Stimulated activated CD4-positive, alpha-beta T cell treated with anti-CD3 and anti-CD28 coated beads, Interleukin-4, amount 100 ng/mL, for 1 hour (primary cell): ENCODE measurements around the gene CMSS1.

Experiments
- DNase-seq: peaks from one replicate; pipeline ENCODE4 v3.0.0-alpha.2; 2020

CMSS1 gene

DNA sequence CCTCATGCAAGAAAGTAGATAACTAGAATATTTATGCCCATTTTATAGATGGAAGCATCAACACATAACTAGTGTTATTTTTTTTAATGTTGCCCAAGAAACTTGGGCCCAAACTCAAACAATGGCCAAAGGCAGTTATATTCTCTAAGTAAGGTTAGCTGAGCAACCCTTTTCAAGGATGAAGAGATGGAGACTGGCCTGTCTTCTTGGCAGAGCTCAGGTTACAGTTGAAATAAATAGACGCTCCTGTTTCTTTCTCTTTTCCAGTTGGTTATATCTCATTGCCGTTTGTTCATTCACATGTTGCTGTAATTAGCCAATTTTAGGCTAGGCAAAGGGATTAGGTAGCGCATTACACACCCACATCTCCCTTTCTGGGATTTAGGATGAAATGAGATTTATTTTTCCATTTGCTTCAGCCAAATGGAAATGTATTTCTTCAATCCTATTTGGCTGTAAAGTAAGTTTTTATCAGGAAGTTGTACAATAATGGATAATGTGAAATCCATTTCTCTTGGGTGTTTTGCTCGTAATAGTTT lies 93.2 kb downstream of the CMSS1 start:
- DNase-seq: no peak

DNA sequence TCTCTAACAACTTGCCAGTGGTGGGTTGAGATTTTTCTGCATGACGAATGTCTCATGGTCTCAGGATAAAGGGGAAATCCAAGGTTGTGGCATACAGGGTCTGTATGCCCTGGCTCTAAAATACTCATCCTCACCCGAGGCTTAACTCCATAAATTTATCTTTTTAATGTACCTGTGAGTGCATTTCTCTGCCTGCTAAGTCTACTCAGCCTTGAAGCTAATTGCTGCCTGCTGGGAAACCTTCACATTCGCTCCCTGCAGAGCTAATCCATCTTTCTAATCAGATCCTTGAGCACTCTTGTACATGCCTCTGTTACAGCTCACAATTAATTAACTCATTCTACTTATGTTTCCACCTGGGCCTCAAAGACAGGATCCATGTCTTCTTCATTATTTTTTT lies 93.8 kb downstream of the CMSS1 start:
- DNase-seq: no peak

DNA sequence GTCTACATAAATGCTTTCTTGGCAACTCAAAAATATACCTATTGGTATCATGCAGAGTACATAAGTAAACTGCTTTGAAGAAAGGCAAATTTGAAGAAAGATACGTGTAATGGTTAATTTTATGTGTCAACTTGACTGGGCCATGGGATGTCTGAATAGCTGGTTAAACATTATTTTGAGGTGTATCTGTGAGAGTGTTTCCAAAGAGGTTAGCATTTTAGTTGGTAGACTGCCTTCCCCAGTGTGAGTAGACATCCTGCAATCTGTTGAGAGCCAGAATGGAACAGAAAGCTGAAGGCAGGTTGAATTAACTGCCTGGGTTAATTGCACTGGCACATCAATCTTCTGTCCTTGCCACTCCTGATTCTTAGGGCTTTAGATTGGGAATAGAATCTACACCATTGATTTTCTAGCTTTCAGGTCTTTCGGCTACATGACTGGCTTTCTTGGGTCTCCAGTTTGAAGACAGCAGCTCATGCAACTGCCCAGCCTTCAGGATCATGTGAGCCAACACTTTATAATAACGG lies 98.3 kb downstream of the CMSS1 start:
- DNase-seq: no peak

DNA sequence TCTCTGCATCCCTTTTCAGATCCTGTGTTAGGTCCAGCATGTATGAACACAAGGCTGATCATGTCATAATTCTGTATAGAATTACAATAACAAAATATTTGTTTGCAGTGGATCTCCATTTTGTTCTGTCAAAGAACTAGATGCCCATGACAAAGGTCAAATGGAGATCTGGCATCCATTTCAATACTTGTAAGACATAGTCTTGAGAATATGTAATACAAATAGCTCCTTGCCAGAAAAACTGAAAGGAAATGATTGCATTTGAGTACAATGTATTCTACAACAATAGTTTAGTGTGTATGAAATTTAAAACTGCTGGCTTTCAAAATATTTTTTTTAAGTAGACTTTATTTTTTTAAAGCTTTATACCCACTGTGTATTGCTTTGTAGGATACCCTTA lies 101.1 kb downstream of the CMSS1 start:
- DNase-seq: no peak

DNA sequence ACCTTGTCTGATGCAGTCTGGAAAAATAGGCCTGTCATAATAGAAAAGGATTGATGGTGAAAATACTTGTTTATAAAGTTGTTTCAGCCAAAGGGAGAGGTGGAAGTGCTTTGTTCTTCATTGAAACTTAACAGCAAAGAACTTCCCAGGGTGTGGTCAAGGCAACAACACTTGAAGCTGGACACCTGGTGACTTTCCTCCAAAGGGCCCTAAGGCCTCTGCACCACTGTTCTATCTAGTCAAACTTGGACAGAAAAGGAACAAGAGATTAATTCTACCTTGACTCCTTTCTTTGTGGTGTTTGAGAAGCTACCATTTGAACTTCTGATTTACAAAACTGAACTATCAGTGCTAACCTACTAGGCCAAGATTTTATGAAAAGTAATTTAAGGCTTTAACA lies 102.0 kb downstream of the CMSS1 start:
- no peak for DNase-seq

DNA sequence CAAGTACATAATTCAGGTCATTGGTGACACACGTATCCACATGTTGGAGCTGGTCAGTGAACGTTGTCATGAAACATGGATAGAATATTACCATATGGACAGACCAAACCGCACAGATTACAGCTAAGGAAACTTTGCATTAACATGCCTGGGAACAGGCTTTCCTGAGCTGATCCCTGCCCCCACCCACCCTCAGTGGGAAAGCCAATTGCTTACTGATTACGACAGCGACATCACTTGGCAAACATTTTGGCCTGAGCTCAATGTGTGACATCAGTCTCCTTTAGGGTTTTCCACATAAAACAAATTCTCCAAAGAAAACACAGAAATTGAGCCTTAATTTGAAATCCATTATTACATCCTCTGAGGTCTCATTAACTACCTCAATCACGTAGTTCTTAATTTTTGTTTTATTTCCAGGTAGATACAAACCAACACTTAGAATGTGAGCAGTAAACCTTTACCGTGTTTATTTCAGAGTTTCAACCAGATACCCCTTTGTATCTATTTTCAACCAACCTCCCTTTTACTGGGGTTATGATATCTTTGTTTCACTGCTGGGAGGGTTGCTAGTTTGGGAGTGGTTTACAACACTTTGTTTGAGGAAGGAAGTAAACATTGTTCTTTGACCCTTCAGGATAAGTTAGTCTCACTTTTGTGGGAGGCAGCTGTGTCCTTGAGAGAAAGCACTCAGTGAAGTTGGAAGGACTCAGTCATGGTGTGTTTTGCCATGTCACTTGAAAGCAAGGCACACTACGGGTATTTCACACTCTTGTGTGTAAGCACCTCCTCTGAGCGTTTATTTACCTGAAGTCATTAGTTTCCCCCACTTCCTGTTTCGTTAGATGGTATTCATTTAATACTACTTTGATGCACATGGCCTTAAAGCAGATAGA lies 103.1 kb downstream of the CMSS1 start:
- no peak for DNase-seq

DNA sequence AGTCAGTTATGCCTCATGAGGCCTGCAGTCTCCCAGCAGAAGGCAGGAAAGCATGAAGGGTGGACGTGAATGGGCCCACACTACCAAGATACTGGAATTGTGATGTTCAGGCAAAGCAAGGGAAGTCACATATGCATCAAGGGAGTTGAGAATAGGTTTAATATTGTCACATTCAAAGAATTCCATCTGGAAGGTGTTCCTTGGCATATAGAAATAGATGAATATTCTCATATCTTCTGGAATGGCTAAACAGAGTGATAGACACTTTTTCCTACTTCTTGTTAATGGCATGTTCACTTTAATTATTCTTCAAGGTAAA lies 103.7 kb downstream of the CMSS1 start:
- DNase-seq: no peak

DNA sequence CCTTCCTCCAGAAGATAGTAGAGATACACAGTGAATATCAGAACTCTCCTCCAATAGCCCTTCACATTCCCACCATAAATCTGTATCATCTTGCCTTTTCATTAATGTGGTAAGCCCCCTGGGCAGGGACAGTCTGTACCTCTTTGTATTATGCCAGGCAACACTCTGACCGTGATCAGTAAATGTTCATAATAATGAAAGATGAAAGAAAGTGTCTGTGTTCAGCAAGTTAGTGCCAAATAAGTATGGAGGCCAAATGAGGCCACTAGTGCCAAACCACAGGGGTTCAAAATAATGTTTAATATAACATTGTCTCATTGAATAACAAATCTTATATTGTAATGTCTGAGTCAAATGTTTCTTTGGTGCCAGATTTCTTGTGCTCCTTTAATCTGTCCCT lies 104.3 kb downstream of the CMSS1 start:
- DNase-seq: no peak

DNA sequence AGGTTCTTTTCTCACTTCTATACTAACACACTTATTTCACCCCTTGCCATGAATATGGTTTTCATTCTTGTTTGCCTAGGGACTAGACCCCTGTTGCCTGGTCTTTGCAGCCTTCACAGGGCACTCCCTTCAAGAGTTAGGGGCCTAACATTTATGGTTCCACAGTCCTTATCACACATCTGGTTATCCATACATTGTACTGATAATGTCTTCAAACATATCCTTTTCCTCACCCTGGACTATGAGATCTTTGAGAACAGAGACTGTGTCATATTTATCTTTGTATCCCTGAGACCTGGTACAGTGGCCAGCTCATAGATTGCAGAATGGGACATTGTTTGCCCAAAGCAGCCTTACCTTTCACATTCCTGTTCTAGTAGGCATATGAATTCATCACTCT lies 106.2 kb downstream of the CMSS1 start:
- DNase-seq: no peak

DNA sequence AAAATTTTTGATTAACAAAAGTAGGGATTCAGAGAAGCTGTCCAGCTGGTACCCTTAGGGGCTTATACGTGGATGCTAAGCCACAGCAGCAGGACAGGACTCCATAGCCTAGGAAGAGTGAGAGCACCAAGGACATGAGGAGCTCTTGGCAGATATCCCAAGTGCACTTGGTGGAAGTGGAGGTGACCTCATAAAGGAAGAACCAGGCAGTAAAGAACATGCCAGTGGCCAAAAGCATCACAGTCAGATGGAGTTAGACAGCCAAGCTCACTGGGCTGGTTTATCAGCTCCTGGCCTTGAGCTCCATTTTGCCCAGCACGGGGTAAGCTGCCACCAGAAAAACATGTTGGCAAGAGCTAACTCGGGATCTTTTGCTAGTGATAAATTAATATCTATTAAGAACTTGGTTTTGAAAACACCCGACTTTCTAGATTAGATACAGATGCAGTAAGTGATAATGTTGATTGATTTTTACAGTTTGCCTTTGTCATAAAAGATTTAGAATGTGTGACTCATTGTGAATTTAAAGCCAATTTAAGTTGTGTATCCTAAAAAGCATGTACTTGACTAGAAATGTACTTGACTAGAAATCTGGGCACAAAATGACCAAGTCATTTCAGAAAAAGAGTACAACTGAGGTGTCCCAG lies 108.0 kb downstream of the CMSS1 start:
- no peak for DNase-seq

DNA sequence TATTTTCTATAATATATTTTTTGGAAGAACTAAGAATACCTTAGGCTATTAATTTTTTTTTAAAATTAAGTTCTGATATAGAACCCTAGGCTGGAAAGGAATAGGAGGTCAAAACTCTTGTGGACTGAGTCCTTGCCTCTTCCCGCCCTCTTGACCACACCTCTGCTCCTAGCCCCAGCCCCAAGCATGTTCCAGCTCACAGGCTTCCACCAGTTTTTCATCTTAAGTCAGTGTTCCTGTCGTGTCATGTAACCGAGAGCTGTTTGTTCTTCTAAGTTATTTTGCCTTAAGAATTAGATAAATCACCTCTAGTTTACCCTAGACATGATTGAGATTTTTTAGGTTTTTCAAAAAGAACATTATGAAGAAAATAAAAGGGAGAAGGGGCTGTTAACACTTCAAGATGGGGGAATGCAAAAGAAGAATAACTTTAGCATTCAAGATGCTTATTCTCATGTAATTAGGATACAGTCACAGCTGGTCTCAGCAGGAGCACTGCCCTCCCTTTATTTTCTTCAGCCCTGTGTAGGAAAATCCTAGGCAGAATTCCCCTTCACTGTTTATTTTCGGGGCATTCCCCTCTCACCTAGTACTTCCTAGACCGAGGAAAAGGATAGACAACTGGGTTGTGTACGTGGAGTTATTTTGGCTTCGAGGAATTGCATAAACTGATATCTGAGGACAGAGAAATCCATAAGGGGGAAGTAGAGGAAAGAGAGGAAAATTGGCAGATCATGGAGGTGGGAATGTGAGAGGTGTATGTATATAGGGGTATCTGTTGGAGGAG lies 110.2 kb downstream of the CMSS1 start:
- no peak for DNase-seq

DNA sequence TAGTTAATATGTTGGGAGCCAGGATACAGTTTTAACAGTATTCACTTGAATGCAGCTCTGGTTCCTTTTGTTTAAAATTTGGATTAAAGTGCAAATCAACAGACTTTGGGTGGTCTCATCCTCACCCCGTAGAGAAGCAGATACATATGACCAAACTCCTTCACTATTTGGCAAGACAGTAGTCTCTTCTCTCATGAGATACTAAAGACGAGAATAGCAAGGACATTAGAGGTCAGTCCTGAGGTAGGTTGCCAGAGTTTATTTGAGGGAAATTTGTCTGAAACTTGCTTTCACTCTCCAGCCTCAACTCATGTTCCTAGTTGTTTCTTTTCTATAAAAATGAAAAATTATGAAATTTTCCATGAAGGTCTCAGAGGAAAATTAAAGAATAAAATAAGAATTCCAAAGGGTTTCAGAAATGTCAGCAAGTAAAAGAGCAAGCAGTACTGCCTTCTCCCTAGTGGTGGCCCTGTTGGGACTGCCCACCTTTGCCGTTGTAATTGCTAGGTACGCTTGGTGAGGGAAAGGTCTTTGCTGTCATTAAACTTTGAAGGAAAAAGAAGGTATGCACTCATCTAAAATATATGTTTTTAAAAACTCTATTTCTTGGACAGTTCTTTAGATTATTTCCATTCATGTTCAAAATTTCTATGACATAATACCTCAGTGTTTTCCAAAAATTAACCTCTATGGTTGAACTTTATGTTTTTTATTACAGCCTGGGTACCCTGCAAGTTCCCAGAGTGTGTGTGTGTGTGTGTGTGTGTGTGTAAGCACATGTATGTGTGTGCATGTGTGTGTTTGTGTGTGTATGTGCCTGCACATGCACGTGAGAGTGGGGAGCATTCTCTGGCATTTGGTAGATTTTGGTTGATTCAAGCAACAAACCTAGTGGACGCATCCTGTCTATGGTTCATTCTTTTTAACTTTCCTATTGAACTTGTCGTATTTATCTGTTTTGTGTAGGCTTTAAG lies 111.4 kb downstream of the CMSS1 start:
- DNase-seq: no peak

DNA sequence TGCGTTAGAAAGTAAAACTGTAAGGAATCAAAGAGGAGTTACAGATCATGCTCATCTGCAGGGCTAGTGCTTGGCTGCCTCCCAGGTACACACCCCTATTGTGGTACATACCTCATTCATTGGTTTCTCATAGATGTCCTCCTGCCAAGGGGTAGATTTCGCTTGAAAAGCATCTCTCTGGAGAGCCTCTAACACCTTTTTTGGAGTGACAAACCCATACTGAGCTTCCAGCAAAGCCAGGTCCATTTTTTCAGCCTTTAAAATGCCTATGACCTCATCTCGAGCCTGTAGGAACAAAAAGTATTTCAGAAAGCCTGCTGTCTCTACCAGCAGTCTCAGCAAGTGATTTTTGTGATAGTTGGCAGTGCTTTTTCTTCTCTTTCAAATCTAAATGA lies 112.1 kb downstream of the CMSS1 start:
- DNase-seq: no peak

DNA sequence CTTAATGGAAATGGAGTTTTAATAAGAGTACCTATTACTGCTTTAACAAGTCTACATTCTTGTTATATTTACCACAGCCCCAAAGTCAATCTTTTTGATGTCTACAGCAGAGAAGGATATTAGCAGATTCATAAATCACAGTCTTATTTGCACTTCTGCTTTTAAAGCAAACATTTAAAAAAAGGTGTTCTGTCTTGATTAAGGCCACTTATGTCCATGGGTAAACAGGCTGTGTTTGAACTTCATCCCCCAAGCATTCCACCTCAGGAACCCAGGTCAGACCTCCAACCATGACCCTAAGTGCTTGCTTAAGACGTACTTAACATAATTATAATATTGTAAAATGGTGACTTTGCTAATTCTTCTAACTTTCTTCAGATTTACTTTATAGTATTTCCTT lies 113.4 kb downstream of the CMSS1 start:
- DNase-seq: no peak

DNA sequence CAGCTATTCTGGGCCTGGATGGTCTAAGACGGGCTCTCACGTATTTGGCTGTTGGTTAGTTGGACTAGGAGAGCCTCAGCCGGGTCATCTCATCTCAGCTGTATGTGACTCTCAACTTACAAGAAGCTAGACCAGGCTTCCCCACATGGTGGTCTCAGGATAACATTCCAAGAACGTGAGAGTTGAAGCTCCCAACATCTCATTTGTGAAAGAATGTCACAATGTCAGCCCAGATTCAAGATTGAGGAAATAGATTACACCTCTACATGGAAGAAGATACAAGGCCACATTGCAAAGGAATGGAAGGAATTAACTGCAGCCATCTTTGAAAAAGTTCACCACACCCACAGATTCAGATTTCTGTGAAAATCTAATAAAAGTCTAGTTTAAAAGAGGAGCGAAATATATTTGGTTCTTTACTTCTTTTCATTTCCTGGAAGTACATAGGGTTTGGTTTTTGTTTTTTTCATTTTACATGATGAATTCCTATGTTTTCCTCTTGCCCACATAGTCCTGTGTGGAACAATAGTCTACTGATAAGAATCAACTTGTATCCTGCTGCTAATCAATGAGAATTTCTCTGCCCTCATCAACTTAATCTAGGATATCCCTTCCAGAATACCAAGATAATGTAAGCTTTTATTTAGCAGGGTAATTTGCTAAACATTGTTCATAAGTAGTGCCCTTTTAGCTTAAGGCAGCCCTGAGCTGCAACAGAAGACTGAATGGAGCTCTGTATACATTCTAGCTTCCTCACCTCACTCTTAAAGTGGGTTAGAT lies 116.5 kb downstream of the CMSS1 start:
- DNase-seq: no peak

DNA sequence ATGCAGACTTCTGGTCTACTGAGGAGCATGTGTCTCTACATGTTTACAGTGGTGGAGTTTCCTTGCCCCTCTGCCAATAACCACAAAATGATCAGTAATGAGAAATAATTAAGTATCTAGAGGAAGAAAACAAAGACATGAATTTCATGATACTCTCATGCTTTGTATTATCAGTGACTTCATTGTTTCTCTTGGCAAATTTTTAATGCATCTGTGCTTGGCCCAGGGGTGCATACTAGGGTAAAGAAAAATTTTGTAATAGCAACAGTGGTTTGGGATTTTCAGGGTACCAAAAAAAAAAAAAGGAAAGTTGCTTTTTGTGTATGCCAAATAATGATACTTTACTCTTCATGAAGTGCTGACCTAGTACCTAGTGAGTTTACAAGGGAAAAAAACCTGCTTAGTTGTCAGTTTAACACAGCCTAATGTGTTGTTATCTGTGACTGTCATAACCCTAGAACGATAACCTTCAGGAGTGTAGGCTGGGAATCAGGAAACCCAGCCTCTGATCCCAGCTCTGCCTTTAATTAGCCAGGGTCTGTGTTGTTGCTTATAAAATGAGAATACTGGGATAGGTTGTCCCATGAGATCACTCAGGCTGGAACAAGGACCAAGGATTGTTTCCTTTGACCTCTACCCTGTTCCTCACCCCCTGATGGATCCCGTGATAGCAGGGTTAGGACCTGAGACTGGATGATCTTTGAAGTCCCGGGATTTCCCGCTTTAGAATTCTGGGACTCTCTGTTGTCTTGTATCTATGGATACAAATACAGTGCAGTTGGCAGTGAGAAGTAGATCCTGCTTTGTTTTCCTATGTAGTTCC lies 117.5 kb downstream of the CMSS1 start:
- no peak for DNase-seq

DNA sequence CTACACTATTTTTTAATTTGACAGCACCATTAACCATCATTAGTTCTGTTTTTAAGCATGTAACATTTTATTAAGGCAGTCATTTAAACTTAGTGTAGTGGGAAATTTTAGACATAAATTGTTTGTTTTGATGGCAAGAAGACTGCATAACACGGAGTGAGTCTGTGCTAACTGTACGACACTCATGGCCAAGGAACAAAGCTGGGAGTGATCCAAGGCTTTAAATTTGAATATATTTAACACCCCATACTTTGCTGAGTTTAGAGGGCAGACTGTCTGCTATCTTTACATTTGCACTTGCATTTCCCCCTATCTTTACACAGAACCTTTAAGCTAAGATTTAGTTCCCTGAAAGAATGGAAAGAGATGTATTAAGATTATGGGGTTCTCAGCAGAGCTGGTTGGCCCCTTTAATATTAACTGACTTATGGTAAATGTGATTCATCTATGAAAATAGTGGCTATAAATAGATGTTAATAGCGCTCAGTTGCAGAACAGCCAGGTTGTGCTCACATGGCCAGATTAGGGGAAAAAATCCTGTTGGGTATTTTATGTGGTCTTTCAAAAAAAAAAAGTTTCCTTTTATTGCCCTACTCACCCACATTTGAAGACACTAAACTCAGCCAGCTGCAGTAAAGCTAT lies 120.7 kb downstream of the CMSS1 start:
- no peak for DNase-seq

DNA sequence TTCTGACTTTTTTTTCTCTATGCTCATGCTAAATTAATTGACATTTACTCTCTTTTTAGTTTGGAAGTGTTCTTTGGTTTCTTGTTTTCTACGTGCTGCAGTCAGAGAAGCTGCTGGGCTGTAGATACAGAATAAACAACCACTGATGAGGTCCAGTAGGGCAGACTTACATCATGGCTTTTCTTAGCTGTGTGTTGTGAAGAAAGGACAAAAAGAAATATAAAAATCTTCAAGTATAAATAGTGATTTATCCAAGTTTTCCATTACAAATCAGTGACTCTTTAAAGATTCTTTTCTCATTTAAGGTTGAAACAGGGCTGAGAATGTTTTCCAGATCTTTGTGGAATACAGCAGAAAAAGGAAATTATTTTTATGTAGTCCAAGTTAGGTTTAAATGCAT lies 122.2 kb downstream of the CMSS1 start:
- DNase-seq: no peak

DNA sequence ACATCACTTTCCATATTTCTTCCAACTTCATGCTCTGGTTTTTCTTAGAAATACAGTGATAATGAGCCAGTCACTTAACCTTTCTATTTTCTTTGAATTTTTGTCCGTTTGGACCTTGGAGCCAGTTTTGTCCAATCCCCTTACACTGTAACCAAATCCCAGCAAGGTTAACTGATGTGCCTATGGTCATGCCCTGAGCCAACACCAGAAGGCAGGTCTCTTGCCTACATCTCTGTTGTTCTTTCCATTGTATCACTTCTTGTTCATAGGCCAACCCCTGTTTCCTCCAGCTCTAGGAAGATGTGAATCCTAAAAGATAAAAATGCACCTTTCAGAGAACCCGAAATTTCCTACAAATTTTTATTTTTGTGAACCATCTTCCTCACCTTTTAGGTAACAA lies 122.7 kb downstream of the CMSS1 start:
- no peak for DNase-seq

DNA sequence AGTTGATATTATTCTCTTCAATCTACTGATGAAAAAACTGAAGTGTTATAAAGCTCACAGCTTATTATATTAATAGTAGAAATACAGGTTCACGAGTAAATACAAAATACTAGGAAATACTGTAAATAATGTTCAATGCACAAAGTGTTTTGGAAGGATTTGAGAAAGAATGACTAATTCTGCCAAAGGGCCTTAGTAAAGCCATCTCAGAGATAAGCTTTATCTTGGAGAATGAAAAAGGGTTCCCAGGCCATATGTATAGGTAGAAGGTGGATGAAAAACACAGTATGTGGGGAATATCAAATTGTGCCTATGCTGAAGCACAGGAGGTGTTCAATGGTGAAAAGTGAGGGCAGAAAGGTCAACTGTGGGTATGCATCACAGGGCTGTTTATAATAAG lies 123.5 kb downstream of the CMSS1 start:
- DNase-seq: no peak
